Cardiac fibroblast (primary cell): ENCODE results near the gene OSBPL5.
"Not testable (repeated sequence)": the region's sequence is repeated elsewhere in the genome, so short reads cannot be mapped to it uniquely, and the experiment has no call there.

Experiments
- DNase-seq, 2 donors: peaks; one replicate each; pipeline versions ENCODE4 v3.0.0 to v3.0.0-alpha.2; 2010; ENCODE audit warnings: low read depth in 2 of 2
- H3K4me3 ChIP-seq, 2 donors: replicated peaks in 1 of 2; 1 replicate in 1 of 2; 2 replicates in 1 of 2; pipeline ENCODE4 v1.5.1; 2011; ENCODE audit warnings: low read depth in 2 of 2, low read length in 2 of 2, mild to moderate bottlenecking in 2 of 2, moderate library complexity in 1 of 2
- CTCF ChIP-seq: IDR thresholded peaks from one replicate; pipeline ENCODE4 v1.5.1; 2011; ENCODE audit warnings: low read depth, mild to moderate bottlenecking, low read length, inconsistent platforms

OSBPL5 gene

GRCh38 chr11:3069425-3069824, 95.7 kb downstream of the OSBPL5 start:
- H3K4me3 ChIP-seq: no peak overlapping the region
- DNase-seq: no peak
- no peak for TF ChIP-seq CTCF

GRCh38 chr11:3066308-3066707, 98.8 kb downstream of the OSBPL5 start:
- not testable (repeated sequence) for DNase-seq, H3K4me3 ChIP-seq

- not testable (repeated sequence) for H3K4me3 ChIP-seq, DNase-seq
Observed at GRCh38 chr11:3064709-3065108, 100.4 kb downstream of the OSBPL5 start.

- DNase-seq: peak; percentile 22 to 65
- not testable (repeated sequence) for H3K4me3 ChIP-seq
Observed at GRCh38 chr11:3063876-3064275, 101.2 kb downstream of the OSBPL5 start.

- DNase-seq, H3K4me3 ChIP-seq: not testable (repeated sequence)
Observed at GRCh38 chr11:3063432-3063831, 101.7 kb downstream of the OSBPL5 start.

- no peak for TF ChIP-seq CTCF
- no peak overlapping the region for H3K4me3 ChIP-seq
- DNase-seq: no peak
Observed at GRCh38 chr11:3060436-3061025, 104.6 kb downstream of the OSBPL5 start.

GRCh38 chr11:3058753-3059664, 106.1 kb downstream of the OSBPL5 start:
- DNase-seq: peak; percentile 72 to 93
- no peak overlapping the region for H3K4me3 ChIP-seq
- TF ChIP-seq CTCF: peak; percentile 21

GRCh38 chr11:3057069-3057963, 107.8 kb downstream of the OSBPL5 start, which contains the start of gene CARS1:
TSS of gene CARS1 (minus strand) at chr11:3057423. CDS start at chr11:3057367, 56 bp downstream.
- peak within 1 kb of the TSS; percentile 80 to 99 for H3K4me3 ChIP-seq
- no peak for TF ChIP-seq CTCF

More at GRCh38 chr11:3057069-3057963, 107.8 kb downstream of the OSBPL5 start, which contains the start of gene CARS1:
- peak; percentile 94 to 95 for DNase-seq
